BLaER1 (cell line): Measurements from ENCODE around the gene FAM107B.
"Not testable (repeated sequence)": the region's sequence is repeated elsewhere in the genome, so short reads cannot be mapped to it uniquely, and the experiment has no call there.

ENCODE experiments used
- H3K27ac ChIP-seq: shearing (Covaris generic); formaldehyde crosslinking; 2 replicates; pipeline ENCODE4 v1.8.1; 2022
- H3K27me3 ChIP-seq: shearing (Covaris generic); formaldehyde crosslinking; 2 replicates; pipeline ENCODE4 v1.8.1; 2022
- H3K36me3 ChIP-seq: shearing (Covaris generic); formaldehyde crosslinking; 2 replicates; pipeline ENCODE4 v1.8.1; 2022
- H3K4me1 ChIP-seq: shearing (Covaris generic); formaldehyde crosslinking; 2 replicates; pipeline ENCODE4 v1.8.1; 2022
- H3K4me2 ChIP-seq: shearing (Covaris generic); formaldehyde crosslinking; 2 replicates; pipeline ENCODE4 v1.8.1; 2022
- H3K4me3 ChIP-seq: shearing (Covaris generic); formaldehyde crosslinking; 2 replicates; pipeline ENCODE4 v1.8.1; 2022
- H3K9ac ChIP-seq: shearing (Covaris generic); formaldehyde crosslinking; 2 replicates; pipeline ENCODE4 v1.8.1; 2022
- H3K9me3 ChIP-seq: shearing (Covaris generic); formaldehyde crosslinking; 2 replicates; pipeline ENCODE4 v1.8.1; 2022
- H4K20me1 ChIP-seq: shearing (Covaris generic); formaldehyde crosslinking; 2 replicates; pipeline ENCODE4 v1.8.1; 2022
- Cebpa-rat ChIP-seq: shearing (Covaris generic); IDR thresholded peaks from 2 replicates; pipeline ENCODE4 v1.8.1; 2022

The FAM107B gene

DNA sequence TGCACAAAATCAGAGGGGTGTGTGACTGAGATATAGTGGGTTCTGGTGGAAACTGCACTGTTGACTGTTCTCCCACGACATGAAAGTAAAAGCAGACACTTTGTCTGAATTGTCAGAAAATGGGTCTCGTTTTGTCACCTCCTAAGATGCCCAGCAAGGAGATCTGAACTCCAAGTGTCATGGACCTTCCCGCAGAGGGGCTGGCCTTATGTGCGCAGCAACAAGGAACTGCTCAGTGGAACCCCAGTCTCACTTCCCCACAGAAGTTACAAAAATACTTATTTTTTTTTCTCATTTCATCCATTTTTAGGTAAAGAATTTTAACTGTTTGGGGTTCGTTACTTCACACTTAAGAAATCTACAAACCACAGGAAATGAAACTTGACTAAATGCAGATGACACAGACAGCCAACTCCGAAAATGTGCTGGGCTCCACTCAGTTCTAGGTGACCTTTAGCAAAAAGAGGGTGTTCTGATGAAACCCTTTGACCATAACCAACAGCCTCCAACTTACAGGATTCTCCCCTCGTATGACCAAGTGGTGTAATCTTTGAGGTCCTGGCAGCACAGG lies 115.0 kb downstream of the FAM107B start:
- H3K9ac ChIP-seq: peak overlapping the region; percentile 66
- peak overlapping the region; percentile 89 for H3K27ac ChIP-seq
- peaks cover 79% of the 10 kb centered on the region for H3K4me1 ChIP-seq
- H4K20me1 ChIP-seq: no peaks in the 10 kb centered on the region
- H3K36me3 ChIP-seq: no peaks in the 10 kb centered on the region
- H3K4me3 ChIP-seq: peak overlapping the region; percentile 23; the same call in 1 of the 2 replicates
- TF ChIP-seq Cebpa-rat: peak; percentile 58; the same call in 1 of the 2 replicates
- H3K27me3 ChIP-seq: no peaks in the 10 kb centered on the region
- peak overlapping the region; percentile 81 for H3K4me2 ChIP-seq
- peaks cover 26% of the 10 kb centered on the region for H3K9me3 ChIP-seq

DNA sequence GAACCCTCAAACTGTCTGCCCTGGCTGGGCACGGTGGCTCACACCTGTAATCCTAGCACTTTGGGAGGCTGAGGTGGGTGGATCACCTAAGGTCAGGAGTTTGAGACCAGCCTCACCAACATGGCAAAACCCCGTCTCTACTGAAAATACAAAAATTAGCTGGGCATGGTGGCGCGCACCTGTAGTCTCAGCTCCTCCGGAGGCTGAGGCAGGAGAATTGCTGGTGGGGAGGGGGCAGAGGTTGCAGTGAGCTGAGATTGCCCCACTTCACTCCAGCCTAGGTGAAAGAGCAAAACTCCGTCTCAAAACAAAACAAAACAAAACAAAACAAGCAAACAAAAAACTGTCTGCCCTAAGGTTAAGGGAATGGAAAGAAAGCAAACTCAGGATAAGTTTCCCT lies 115.6 kb downstream of the FAM107B start:
- peak overlapping the region; percentile 23 for H3K4me3 ChIP-seq
- peak overlapping the region; percentile 66 for H3K9ac ChIP-seq
- H3K36me3 ChIP-seq, H3K27me3 ChIP-seq, H4K20me1 ChIP-seq: not testable (repeated sequence)
- peaks cover 26% of the 10 kb centered on the region for H3K9me3 ChIP-seq
- H3K27ac ChIP-seq: peak overlapping the region; percentile 89
- H3K4me2 ChIP-seq: peak overlapping the region; percentile 81
- H3K4me1 ChIP-seq: peaks cover 84% of the 10 kb centered on the region

DNA sequence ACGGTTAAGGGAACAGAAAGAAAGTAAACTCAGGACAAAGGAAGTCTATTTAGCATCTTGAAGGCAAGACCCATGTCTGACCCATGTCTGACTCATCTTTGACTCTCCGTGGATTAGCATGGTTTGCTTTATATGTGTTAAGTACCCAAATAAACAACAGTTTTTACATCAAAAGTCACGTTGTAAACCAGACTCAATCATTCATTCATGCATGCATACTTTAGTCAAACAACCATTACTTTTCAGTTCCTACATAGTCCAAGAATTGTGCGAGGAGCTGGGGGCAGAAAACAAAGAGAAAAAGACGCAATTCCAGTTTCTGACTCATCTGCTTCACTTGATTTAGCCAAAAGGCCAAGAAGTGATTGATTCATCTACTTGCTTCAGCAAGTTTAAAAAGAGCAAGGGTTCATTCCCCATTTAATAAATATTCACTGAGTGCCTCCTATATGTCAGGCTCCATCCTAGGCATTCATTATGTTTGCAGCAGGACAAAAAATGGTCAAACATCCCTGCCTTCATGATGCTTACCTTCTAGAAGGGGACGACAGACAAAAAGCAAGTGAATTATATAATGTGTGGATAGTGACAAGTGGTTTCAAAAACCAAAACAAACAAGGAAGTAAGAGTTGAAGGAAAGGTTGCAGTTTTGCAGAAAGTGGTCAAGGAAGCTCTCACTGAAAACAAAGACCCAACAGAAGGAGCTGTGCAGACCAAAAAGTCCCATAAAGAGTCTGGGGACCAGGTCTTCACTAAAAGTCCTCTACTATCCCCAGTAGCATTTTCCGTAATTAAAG lies 116.2 kb downstream of the FAM107B start:
- Histone ChIP-seq H3K36me3 (no peaks in the 10 kb centered on the region), H3K4me1 (peaks cover 90% of the 10 kb centered on the region), H3K9ac (peak overlapping the region; percentile 66), H3K27ac (peak overlapping the region; percentile 89), H4K20me1 (no peaks in the 10 kb centered on the region), H3K27me3 (no peaks in the 10 kb centered on the region), H3K4me3 (peak overlapping the region; percentile 23), H3K9me3 (peaks cover 26% of the 10 kb centered on the region), H3K4me2 (peak overlapping the region; percentile 81)
- no peak for TF ChIP-seq Cebpa-rat

DNA sequence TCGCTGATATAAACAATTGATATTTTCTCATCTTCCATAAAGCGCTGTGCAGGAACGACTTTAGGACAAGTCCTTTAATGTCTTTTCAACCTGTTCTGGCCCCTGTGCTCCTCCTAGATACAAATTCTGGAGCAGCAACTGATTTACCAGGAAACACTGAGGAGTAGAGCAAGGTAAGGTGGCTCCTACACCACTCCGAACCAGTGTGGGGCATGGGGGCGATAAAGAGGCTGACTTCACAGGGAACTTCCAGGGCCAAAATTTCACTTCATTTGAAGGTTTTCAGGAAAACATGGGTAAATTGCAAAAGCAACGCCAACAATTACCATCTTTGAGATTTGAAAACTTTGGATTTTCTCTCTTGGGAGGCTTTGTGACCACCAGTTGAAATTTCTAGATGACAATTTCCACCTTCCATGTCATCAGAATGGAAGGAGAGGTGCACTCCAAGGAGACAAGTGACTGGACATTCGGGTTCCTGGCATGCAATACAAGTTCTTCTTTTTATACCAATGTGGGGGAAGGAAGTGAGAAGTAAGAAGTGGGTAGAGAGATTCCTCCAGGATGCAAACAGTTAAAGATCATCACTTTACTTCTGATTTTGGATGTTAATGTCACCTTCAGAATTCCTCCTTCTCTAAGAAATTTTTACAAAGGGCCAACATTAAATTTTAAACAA lies 118.5 kb downstream of the FAM107B start:
- Histone ChIP-seq H4K20me1 (no peaks in the 10 kb centered on the region), H3K9me3 (peaks cover 15% of the 10 kb centered on the region; the same call in 1 of the 2 replicates), H3K36me3 (no peaks in the 10 kb centered on the region), H3K27me3 (no peaks in the 10 kb centered on the region), H3K27ac (peak overlapping the region; percentile 72), H3K9ac (peak overlapping the region; percentile 7; the same call in 1 of the 2 replicates), H3K4me2 (peak overlapping the region; percentile 81), H3K4me1 (peaks cover 85% of the 10 kb centered on the region), H3K4me3 (no peak overlapping the region)
- TF ChIP-seq Cebpa-rat: no peak

DNA sequence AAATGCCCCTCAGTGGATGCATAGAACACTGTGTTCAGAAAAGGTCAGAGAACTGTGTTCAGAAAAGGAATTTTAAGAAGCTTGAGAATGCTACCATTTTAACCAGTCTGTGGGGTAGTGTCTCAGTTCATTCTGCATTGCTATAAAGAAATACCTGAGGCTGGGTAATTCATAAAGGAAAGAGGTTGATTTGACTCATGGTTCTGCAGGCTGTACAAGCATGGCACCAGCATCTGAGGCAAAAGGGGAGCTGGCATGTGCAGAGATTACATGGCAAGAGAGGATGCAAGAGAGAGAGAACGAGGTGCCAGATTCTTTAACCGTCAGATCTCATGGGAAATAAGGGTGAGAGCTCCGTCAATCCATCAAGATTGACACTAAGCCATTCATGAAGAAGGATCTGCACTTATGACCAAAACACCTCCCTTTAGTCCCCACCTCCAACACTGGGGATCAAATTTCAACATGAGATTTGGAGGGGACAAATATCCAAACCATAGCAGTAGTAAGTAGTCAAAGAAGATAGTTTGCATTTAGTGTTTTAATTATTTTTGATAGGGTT lies 119.8 kb downstream of the FAM107B start:
- H3K36me3 ChIP-seq: no peaks in the 10 kb centered on the region
- H3K9ac ChIP-seq: no peak overlapping the region
- no peaks in the 10 kb centered on the region for H4K20me1 ChIP-seq
- peak overlapping the region; percentile 81 for H3K4me2 ChIP-seq
- peaks cover 8% of the 10 kb centered on the region; the same call in 1 of the 2 replicates for H3K9me3 ChIP-seq
- H3K4me3 ChIP-seq: no peak overlapping the region
- H3K4me1 ChIP-seq: peaks cover 72% of the 10 kb centered on the region
- TF ChIP-seq Cebpa-rat: no peak
- H3K27me3 ChIP-seq: no peaks in the 10 kb centered on the region
- H3K27ac ChIP-seq: no peak overlapping the region

DNA sequence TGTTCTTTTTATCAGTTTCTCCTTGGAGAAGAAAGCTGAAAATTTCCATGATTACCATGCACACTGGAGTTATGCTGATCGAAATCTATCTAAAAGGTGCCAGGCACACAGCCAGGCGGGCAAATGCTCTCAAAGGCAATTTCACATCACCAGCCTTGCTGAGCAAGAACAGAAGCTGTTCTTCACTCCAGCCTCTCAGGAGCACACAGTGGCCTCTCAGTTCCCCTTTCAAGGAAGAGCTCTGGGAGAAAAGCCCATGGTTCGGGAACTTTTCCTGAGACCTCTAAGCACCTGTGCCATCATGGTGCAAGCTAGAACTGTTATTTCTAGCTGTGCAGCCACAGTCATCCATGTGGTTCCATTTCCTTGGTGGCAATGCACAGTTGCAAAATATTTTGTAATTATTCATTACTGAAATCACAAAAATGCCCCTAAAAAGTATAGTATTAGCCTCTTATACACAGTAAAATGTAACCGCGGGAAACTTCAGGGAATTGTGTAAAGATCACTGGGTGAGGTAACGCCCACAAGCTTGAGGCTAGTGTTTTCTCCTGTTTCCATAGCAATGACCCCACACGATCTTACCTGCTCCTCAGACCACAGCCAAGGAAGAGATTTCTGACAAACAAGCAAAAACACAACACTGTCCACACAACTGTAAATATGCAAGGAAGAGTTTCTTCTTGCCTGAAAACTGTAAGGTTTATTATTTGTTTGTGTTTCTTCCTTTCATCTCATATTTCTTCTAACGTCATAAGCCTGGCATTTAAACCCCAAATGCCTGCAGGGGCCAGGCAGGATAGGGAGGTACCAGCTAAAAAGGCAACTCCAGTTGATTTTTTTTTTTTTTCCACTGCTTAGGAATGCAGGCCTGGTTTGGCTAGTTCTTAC lies 121.2 kb downstream of the FAM107B start:
- Histone ChIP-seq H3K4me2 (peak overlapping the region; percentile 81), H3K9ac (no peak overlapping the region), H3K27me3 (no peaks in the 10 kb centered on the region), H3K36me3 (no peaks in the 10 kb centered on the region), H3K27ac (no peak overlapping the region), H4K20me1 (no peaks in the 10 kb centered on the region), H3K4me3 (no peak overlapping the region), H3K9me3 (peaks cover 8% of the 10 kb centered on the region; the same call in 1 of the 2 replicates), H3K4me1 (peaks cover 68% of the 10 kb centered on the region)
- no peak for TF ChIP-seq Cebpa-rat

DNA sequence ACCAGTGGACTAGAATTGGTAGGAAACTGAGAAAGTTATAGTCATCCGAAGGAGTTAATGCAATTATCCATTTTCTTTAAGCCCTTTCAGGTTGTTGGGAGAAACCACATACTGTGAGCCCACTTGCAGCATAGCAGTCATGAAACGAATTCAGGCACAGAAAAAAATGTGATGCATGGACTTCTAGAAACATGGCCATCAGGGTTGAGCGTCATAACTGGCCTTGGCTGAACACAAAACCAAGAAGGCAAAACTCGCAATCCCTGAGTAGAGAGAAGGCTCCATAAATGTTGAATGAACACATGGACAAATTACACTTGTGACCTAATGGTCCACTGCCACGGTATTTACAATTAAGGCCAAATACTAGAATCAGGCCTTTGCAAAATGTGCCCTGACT lies 121.9 kb downstream of the FAM107B start:
- H3K4me1 ChIP-seq: peaks cover 68% of the 10 kb centered on the region

DNA sequence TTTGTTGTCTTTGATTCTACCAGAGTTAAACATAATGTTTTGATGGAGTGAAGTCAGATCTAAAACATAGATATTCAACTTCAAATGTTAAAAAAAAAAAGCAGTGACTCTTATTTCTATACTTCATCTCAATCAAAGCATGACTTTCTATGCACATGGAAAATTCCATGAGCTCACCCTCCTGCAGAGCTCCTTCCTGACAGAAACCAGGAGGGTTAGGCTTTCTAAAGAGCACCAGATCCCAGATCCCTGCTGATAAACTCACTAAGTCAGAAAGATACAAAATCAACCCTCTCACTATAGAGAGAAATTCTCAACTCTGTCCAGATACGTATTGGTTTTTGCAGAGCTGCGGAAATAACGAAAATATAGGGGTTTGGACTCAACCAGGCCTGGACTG lies 122.6 kb downstream of the FAM107B start:
- H4K20me1 ChIP-seq: no peaks in the 10 kb centered on the region
- no peak for TF ChIP-seq Cebpa-rat
- H3K27ac ChIP-seq: no peak overlapping the region
- peaks cover 68% of the 10 kb centered on the region for H3K4me1 ChIP-seq
- H3K9me3 ChIP-seq: peaks cover under 1% of the 10 kb centered on the region; the same call in 1 of the 2 replicates
- H3K36me3 ChIP-seq: no peaks in the 10 kb centered on the region
- H3K27me3 ChIP-seq: no peaks in the 10 kb centered on the region
- H3K9ac ChIP-seq: no peak overlapping the region
- no peak overlapping the region for H3K4me2 ChIP-seq
- no peak overlapping the region for H3K4me3 ChIP-seq

More for the DNA sequence above, 121.9 kb downstream of the FAM107B start:
- no peak overlapping the region for H3K4me3 ChIP-seq
- no peak overlapping the region for H3K27ac ChIP-seq
- no peak overlapping the region for H3K9ac ChIP-seq
- no peaks in the 10 kb centered on the region for H3K27me3 ChIP-seq
- no peak for TF ChIP-seq Cebpa-rat
- H3K9me3 ChIP-seq: peaks cover 7% of the 10 kb centered on the region; the same call in 1 of the 2 replicates
- H3K36me3 ChIP-seq: no peaks in the 10 kb centered on the region
- H3K4me2 ChIP-seq: peak overlapping the region; percentile 81
- H4K20me1 ChIP-seq: no peaks in the 10 kb centered on the region

DNA sequence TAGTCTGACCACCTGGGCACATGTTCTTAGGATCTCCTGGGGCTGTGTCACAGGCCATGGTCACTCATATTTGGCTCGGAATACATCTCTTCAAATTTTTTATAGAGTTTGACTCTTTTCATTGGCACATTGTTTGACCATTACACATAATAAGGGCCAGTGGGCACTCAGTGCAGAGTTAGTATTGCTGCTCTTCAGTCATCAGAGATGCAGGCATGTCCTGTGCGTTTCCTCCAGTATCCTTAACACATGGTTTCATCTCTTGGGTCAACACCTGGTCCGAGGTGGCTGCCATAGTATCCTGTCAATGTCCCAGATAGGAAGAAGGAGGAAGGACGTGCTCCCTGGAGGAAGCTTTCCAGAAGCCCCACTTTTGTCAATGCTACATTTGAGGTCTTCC lies 125.0 kb downstream of the FAM107B start:
- no peaks in the 10 kb centered on the region; the same call in 1 of the 2 replicates for H3K9me3 ChIP-seq
- H3K27ac ChIP-seq: no peak overlapping the region
- H3K9ac ChIP-seq: no peak overlapping the region
- H4K20me1 ChIP-seq: no peaks in the 10 kb centered on the region
- no peaks in the 10 kb centered on the region for H3K27me3 ChIP-seq
- no peak overlapping the region for H3K4me2 ChIP-seq
- no peak overlapping the region for H3K4me3 ChIP-seq
- H3K36me3 ChIP-seq: no peaks in the 10 kb centered on the region
- peaks cover 68% of the 10 kb centered on the region for H3K4me1 ChIP-seq
- no peak for TF ChIP-seq Cebpa-rat
